IMR-90 (cell line): ENCODE measurements around the gene DHX40. TPM values are rescaled to one million over a fixed set of nuclear protein-coding genes. Genes with fewer than 3 reads are reported as not detected.
A peak's percentile ranks its signal among the peaks of the same experiment; 100 is the strongest.

Experiments used
- ATAC-seq: fragments of 200-7000 bp; cut with Tn5 transposase; 2 replicates; pipeline ENCODE4 v1.9.1; 2020; ENCODE audit warnings: low read depth, mild to moderate bottlenecking, moderate library complexity
- BruUV-seq: library from RNA; stranded (reverse); fragments of 400-500 nt; replicated peaks from 2 replicates; lab custom pipeline; 2021; lab: Mats Ljungman, UMichigan
- CTCF ChIA-PET: fragments of 300-600 bp; formaldehyde crosslinking; extraction: SDS; loops from one replicate; lab custom pipeline; 2021; ENCODE audit warnings: antibody characterized with exemption; lab: Yijun Ruan, JAX
- POLR2A ChIA-PET: fragments of 300-600 bp; sonication (Branson Sonifier 250); formaldehyde crosslinking; loops from one replicate; lab custom pipeline; 2022; ENCODE audit warnings: antibody characterized with exemption; ENCODE audit not compliant: unreplicated experiment; lab: Charles Lee
- DNase-seq: peaks from one replicate; pipeline ENCODE4 v3.0.0; 2013
- H2AFZ ChIP-seq: replicated peaks from 2 replicates; pipeline ENCODE3; 2013; ENCODE audit warnings: low read length, mild to moderate bottlenecking; ENCODE audit not compliant: poor library complexity
- H2AK5ac ChIP-seq: 2 replicates; pipeline ENCODE4 v1.6.1; 2013; ENCODE audit warnings: low read depth, low read length, inconsistent platforms
- H2AK9ac ChIP-seq: replicated peaks from 2 replicates; pipeline ENCODE3; 2013; ENCODE audit warnings: mild to moderate bottlenecking, low read depth, low read length, moderate library complexity; ENCODE audit not compliant: poor library complexity
- H2BK120ac ChIP-seq: 2 replicates; pipeline ENCODE4 v1.6.1; 2013; ENCODE audit warnings: low read depth, low read length, inconsistent platforms
- H2BK15ac ChIP-seq: 3 replicates; pipeline ENCODE4 v1.6.1; 2013; ENCODE audit warnings: low read depth, low read length, inconsistent platforms
- H2BK20ac ChIP-seq: 2 replicates; pipeline ENCODE4 v1.6.1; 2013; ENCODE audit warnings: low read depth, mild to moderate bottlenecking, inconsistent platforms, low read length, moderate library complexity
- H2BK5ac ChIP-seq: 2 replicates; pipeline ENCODE4 v1.6.1; 2013; ENCODE audit warnings: mild to moderate bottlenecking, low read depth, low read length, inconsistent platforms; ENCODE audit not compliant: poor library complexity, severe bottlenecking
- H3K14ac ChIP-seq: replicated peaks from 2 replicates; pipeline ENCODE4 v1.6.1; 2013; ENCODE audit warnings: low read depth, low read length, inconsistent platforms
- H3K18ac ChIP-seq: 2 replicates; pipeline ENCODE4 v1.6.1; 2013; ENCODE audit warnings: low read depth, low read length, control low read depth
- H3K23ac ChIP-seq: 2 replicates; pipeline ENCODE4 v1.6.1; 2013; ENCODE audit warnings: low read depth, low read length, inconsistent platforms
- H3K27ac ChIP-seq: 2 replicates; pipeline ENCODE4 v1.5.1; 2013; ENCODE audit warnings: mild to moderate bottlenecking, control low read depth, low read length; ENCODE audit not compliant: insufficient read depth
- H3K27me3 ChIP-seq: 2 replicates; pipeline ENCODE4 v1.6.1; 2013; ENCODE audit warnings: low read length; ENCODE audit not compliant: control insufficient read depth, insufficient read depth
- H3K36me3 ChIP-seq: 2 replicates; pipeline ENCODE4 v1.6.1; 2013; ENCODE audit warnings: low read length, mixed read lengths; ENCODE audit not compliant: control insufficient read depth, insufficient read depth
- H3K4ac ChIP-seq: 2 replicates; pipeline ENCODE4 v1.6.1; 2013; ENCODE audit warnings: low read depth, low read length, inconsistent platforms
- H3K4me1 ChIP-seq: 2 replicates; pipeline ENCODE4 v1.6.1; 2013; ENCODE audit warnings: low read length, mixed read lengths; ENCODE audit not compliant: control insufficient read depth, insufficient read depth
- H3K4me2 ChIP-seq: 2 replicates; pipeline ENCODE4 v1.6.1; 2013; ENCODE audit warnings: low read depth, mild to moderate bottlenecking, control low read depth, low read length, moderate library complexity
- H3K4me3 ChIP-seq: 2 replicates; pipeline ENCODE4 v1.5.1; 2013; ENCODE audit warnings: low read depth, mild to moderate bottlenecking, control low read depth, low read length, moderate library complexity; ENCODE audit not compliant: insufficient read depth
- H3K56ac ChIP-seq: 2 replicates; pipeline ENCODE4 v1.6.1; 2013; ENCODE audit warnings: low read length, inconsistent platforms; ENCODE audit not compliant: insufficient read depth; ENCODE audit errors: extremely low read depth
- H3K79me1 ChIP-seq, 2 experiments: 2 replicates each; pipeline ENCODE4 v1.6.1; 2013; ENCODE audit warnings: low read length in 2 of 2, inconsistent platforms in 1 of 2, low read depth in 1 of 2
- H3K9ac ChIP-seq: 2 replicates; pipeline ENCODE4 v1.6.1; 2013; ENCODE audit warnings: low read depth, low read length, control low read depth
- H3K9me1 ChIP-seq: 2 replicates; pipeline ENCODE4 v1.6.1; 2013; ENCODE audit warnings: low read length, inconsistent platforms; ENCODE audit not compliant: insufficient read depth
- H3K9me3 ChIP-seq: 2 replicates; pipeline ENCODE4 v1.6.1; 2013; ENCODE audit warnings: low read length; ENCODE audit not compliant: control insufficient read depth, insufficient read depth
- H4K20me1 ChIP-seq: 2 replicates; pipeline ENCODE4 v1.6.1; 2013; ENCODE audit warnings: low read length, inconsistent platforms; ENCODE audit not compliant: insufficient read depth
- H4K5ac ChIP-seq: 2 replicates; pipeline ENCODE4 v1.6.1; 2013; ENCODE audit warnings: mild to moderate bottlenecking, low read depth, low read length, control low read depth
- H4K8ac ChIP-seq, 2 experiments: 2 replicates each; pipeline ENCODE4 v1.6.1; 2013; ENCODE audit warnings: low read depth in 2 of 2, low read length in 2 of 2, control low read depth in 1 of 2, inconsistent platforms in 1 of 2
- H4K91ac ChIP-seq: 2 replicates; pipeline ENCODE4 v1.6.1; 2013; ENCODE audit warnings: low read depth, low read length, inconsistent platforms; ENCODE audit not compliant: insufficient read depth
- FOS ChIP-seq: fragments of 150-350 bp; IDR thresholded peaks from 2 replicates; pipeline ENCODE4 v1.6.1; 2016; ENCODE audit warnings: low read depth, low read length
- WGBS, 2 experiments: methylation state at CpG; one replicate each; pipeline versions ENCODE4 v1.1.5 to v1.1.7; 2013; ENCODE audit warnings: missing lambda C conversion rate in 2 of 2; ENCODE audit not compliant: insufficient read length in 1 of 2; ENCODE audit errors: extremely low coverage in 2 of 2; 5-methylcytosine and 5-hydroxymethylcytosine counted together
- dilution Hi-C: fragments of 300-500 bp; cut with HindIII; formaldehyde crosslinking; loops from one replicate; pipeline ENCODE4 v1.14.3; 2018; ENCODE audit warnings: low sequenced_read_pairs; ENCODE audit not compliant: unreplicated experiment
- in situ Hi-C: fragments of 300-500 bp; cut with MboI; formaldehyde crosslinking; loops from 3 replicates; pipeline ENCODE4 v1.14.3; 2019; ENCODE audit warnings: low sequenced_read_pairs, inconsistent platforms, mixed read lengths
- intact Hi-C: fragments of 100-400 bp; cut with micrococcal nuclease; formaldehyde crosslinking; loops from 2 replicates; pipeline ENCODE4 v1.10.0; 2022
- polyA plus RNA-seq, 3 experiments: library from polyadenylated mRNA; depleted of rRNA; stranded (reverse); fragments of >200 nt; gene quantifications; 2 replicates each; pipeline ENCODE4 v1.2.3, GENCODE V29; 2012; ENCODE audit warnings: low replicate concordance in 1 of 3
- total RNA-seq: library from RNA; depleted of rRNA; stranded (reverse); fragments of >200 nt; gene quantifications from 2 replicates; pipeline ENCODE4 v1.2.3, GENCODE V29; 2012

The DHX40 gene
- total and polyA plus RNA-seq, 2 of the 4 experiments (the other 2 are of a cell fraction), result 17.4 to 44.4 TPM

DNA sequence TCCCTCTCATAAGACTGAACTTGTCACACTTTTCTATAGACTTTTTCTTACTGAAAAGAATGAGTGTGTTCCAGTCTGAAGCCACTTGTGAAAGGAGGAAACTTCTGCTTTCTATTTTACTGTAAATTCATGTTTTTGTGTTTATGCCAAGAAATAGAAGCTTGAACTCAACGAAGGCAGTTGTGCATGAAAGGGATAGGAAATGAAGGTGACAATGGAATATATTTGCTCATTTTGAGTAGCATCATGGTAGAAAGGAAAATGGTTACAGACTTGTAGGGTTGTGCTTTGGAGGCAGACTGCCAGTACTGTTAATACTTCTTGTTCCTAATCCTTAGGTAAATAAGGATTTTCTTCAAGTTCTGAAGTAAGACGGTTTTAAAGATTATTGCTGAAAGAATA lies 62.4 kb downstream of the DHX40 start:
- peaks cover 19% of the 10 kb centered on the region for H3K4me1 ChIP-seq
- H3K4me3 ChIP-seq, result no peak overlapping the region
- dilution Hi-C loops (no loop called here), in situ Hi-C loops (loop anchor here (5.0 kb wide), 1 partner anchor 50 kb away; no protein-coding TSS in a partner anchor), intact Hi-C loops (no loop called here)
- H3K79me1 ChIP-seq, result peaks cover 0 to 29% of the 10 kb centered on the region in 2 experiments; a peak in 2 of 4 replicates
- no peak overlapping the region for H3K9ac ChIP-seq
- H2AK9ac ChIP-seq, result no peak overlapping the region
- no TSS peak for BruUV-seq
- 43% methylated on average over 1 of the region's 2 CpGs; no CpG with 5 or more reads in 1 of the 2 experiments for WGBS, 2 experiments
- peaks cover 6% of the 10 kb centered on the region; the same call in 1 of the 2 replicates for H3K9me1 ChIP-seq
- no peak overlapping the region for H2AFZ ChIP-seq
- H3K18ac ChIP-seq, result peak overlapping the region; percentile 44; the same call in 1 of the 2 replicates
- H3K27me3 ChIP-seq, result no peaks in the 10 kb centered on the region
- H4K20me1 ChIP-seq, result peaks cover 100% of the 10 kb centered on the region
- H2AK5ac ChIP-seq, result no peak overlapping the region
- H4K8ac ChIP-seq, result no peak overlapping the region
- H2BK5ac ChIP-seq, result peak overlapping the region; percentile 64
- no peak overlapping the region for H4K91ac ChIP-seq
- TF ChIP-seq FOS, result no peak
- H3K36me3 ChIP-seq, result peaks cover 3% of the 10 kb centered on the region
- no peak overlapping the region for H2BK15ac ChIP-seq
- no peak overlapping the region for H4K5ac ChIP-seq
- no peak overlapping the region for H3K56ac ChIP-seq
- H3K4me2 ChIP-seq, result peak overlapping the region; percentile 69; the same call in 1 of the 2 replicates
- no peaks in the 10 kb centered on the region for H3K9me3 ChIP-seq
- no peak overlapping the region for H3K27ac ChIP-seq
- CTCF ChIA-PET, result no interaction called here
- no peak overlapping the region for H3K4ac ChIP-seq
- no peak overlapping the region for H2BK20ac ChIP-seq
- no peak for DNase-seq
- no peak overlapping the region for H3K23ac ChIP-seq
- no peak overlapping the region for H2BK120ac ChIP-seq
- no peak overlapping the region for H3K14ac ChIP-seq
- POLR2A ChIA-PET, result no interaction called here
- peak; percentile 5; the same call in 1 of the 2 replicates for ATAC-seq
